IMR-90 (cell line): ENCODE measurements around the gene STX16. TPM values are rescaled to one million over a fixed set of nuclear protein-coding genes. Genes with fewer than 3 reads are reported as not detected.
A peak's percentile ranks its signal among the peaks of the same experiment; 100 is the strongest.

Experiments
- ATAC-seq: fragments of 200-7000 bp; cut with Tn5 transposase; 2 replicates; pipeline ENCODE4 v1.9.1; 2020; ENCODE audit warnings: low read depth, mild to moderate bottlenecking, moderate library complexity
- BruUV-seq: library from RNA; stranded (reverse); fragments of 400-500 nt; replicated peaks from 2 replicates; lab custom pipeline; 2021; lab: Mats Ljungman, UMichigan
- CTCF ChIA-PET: fragments of 300-600 bp; formaldehyde crosslinking; extraction: SDS; loops from one replicate; lab custom pipeline; 2021; ENCODE audit warnings: antibody characterized with exemption; lab: Yijun Ruan, JAX
- POLR2A ChIA-PET: fragments of 300-600 bp; sonication (Branson Sonifier 250); formaldehyde crosslinking; loops from one replicate; lab custom pipeline; 2022; ENCODE audit warnings: antibody characterized with exemption; ENCODE audit not compliant: unreplicated experiment; lab: Charles Lee
- DNase-seq: peaks from one replicate; pipeline ENCODE4 v3.0.0; 2013
- H2AFZ ChIP-seq: replicated peaks from 2 replicates; pipeline ENCODE3; 2013; ENCODE audit warnings: low read length, mild to moderate bottlenecking; ENCODE audit not compliant: poor library complexity
- H2AK5ac ChIP-seq: 2 replicates; pipeline ENCODE4 v1.6.1; 2013; ENCODE audit warnings: low read depth, low read length, inconsistent platforms
- H2AK9ac ChIP-seq: replicated peaks from 2 replicates; pipeline ENCODE3; 2013; ENCODE audit warnings: mild to moderate bottlenecking, low read depth, low read length, moderate library complexity; ENCODE audit not compliant: poor library complexity
- H2BK120ac ChIP-seq: 2 replicates; pipeline ENCODE4 v1.6.1; 2013; ENCODE audit warnings: low read depth, low read length, inconsistent platforms
- H2BK15ac ChIP-seq: 3 replicates; pipeline ENCODE4 v1.6.1; 2013; ENCODE audit warnings: low read depth, low read length, inconsistent platforms
- H2BK20ac ChIP-seq: 2 replicates; pipeline ENCODE4 v1.6.1; 2013; ENCODE audit warnings: low read depth, mild to moderate bottlenecking, inconsistent platforms, low read length, moderate library complexity
- H2BK5ac ChIP-seq: 2 replicates; pipeline ENCODE4 v1.6.1; 2013; ENCODE audit warnings: mild to moderate bottlenecking, low read depth, low read length, inconsistent platforms; ENCODE audit not compliant: poor library complexity, severe bottlenecking
- H3K14ac ChIP-seq: replicated peaks from 2 replicates; pipeline ENCODE4 v1.6.1; 2013; ENCODE audit warnings: low read depth, low read length, inconsistent platforms
- H3K18ac ChIP-seq: 2 replicates; pipeline ENCODE4 v1.6.1; 2013; ENCODE audit warnings: low read depth, low read length, control low read depth
- H3K23ac ChIP-seq: 2 replicates; pipeline ENCODE4 v1.6.1; 2013; ENCODE audit warnings: low read depth, low read length, inconsistent platforms
- H3K27ac ChIP-seq: 2 replicates; pipeline ENCODE4 v1.5.1; 2013; ENCODE audit warnings: mild to moderate bottlenecking, control low read depth, low read length; ENCODE audit not compliant: insufficient read depth
- H3K27me3 ChIP-seq: 2 replicates; pipeline ENCODE4 v1.6.1; 2013; ENCODE audit warnings: low read length; ENCODE audit not compliant: control insufficient read depth, insufficient read depth
- H3K36me3 ChIP-seq: 2 replicates; pipeline ENCODE4 v1.6.1; 2013; ENCODE audit warnings: low read length, mixed read lengths; ENCODE audit not compliant: control insufficient read depth, insufficient read depth
- H3K4ac ChIP-seq: 2 replicates; pipeline ENCODE4 v1.6.1; 2013; ENCODE audit warnings: low read depth, low read length, inconsistent platforms
- H3K4me1 ChIP-seq: 2 replicates; pipeline ENCODE4 v1.6.1; 2013; ENCODE audit warnings: low read length, mixed read lengths; ENCODE audit not compliant: control insufficient read depth, insufficient read depth
- H3K4me2 ChIP-seq: 2 replicates; pipeline ENCODE4 v1.6.1; 2013; ENCODE audit warnings: low read depth, mild to moderate bottlenecking, control low read depth, low read length, moderate library complexity
- H3K4me3 ChIP-seq: 2 replicates; pipeline ENCODE4 v1.5.1; 2013; ENCODE audit warnings: low read depth, mild to moderate bottlenecking, control low read depth, low read length, moderate library complexity; ENCODE audit not compliant: insufficient read depth
- H3K56ac ChIP-seq: 2 replicates; pipeline ENCODE4 v1.6.1; 2013; ENCODE audit warnings: low read length, inconsistent platforms; ENCODE audit not compliant: insufficient read depth; ENCODE audit errors: extremely low read depth
- H3K79me1 ChIP-seq, 2 experiments: 2 replicates each; pipeline ENCODE4 v1.6.1; 2013; ENCODE audit warnings: low read length in 2 of 2, inconsistent platforms in 1 of 2, low read depth in 1 of 2
- H3K9ac ChIP-seq: 2 replicates; pipeline ENCODE4 v1.6.1; 2013; ENCODE audit warnings: low read depth, low read length, control low read depth
- H3K9me1 ChIP-seq: 2 replicates; pipeline ENCODE4 v1.6.1; 2013; ENCODE audit warnings: low read length, inconsistent platforms; ENCODE audit not compliant: insufficient read depth
- H3K9me3 ChIP-seq: 2 replicates; pipeline ENCODE4 v1.6.1; 2013; ENCODE audit warnings: low read length; ENCODE audit not compliant: control insufficient read depth, insufficient read depth
- H4K20me1 ChIP-seq: 2 replicates; pipeline ENCODE4 v1.6.1; 2013; ENCODE audit warnings: low read length, inconsistent platforms; ENCODE audit not compliant: insufficient read depth
- H4K5ac ChIP-seq: 2 replicates; pipeline ENCODE4 v1.6.1; 2013; ENCODE audit warnings: mild to moderate bottlenecking, low read depth, low read length, control low read depth
- H4K8ac ChIP-seq, 2 experiments: 2 replicates each; pipeline ENCODE4 v1.6.1; 2013; ENCODE audit warnings: low read depth in 2 of 2, low read length in 2 of 2, control low read depth in 1 of 2, inconsistent platforms in 1 of 2
- H4K91ac ChIP-seq: 2 replicates; pipeline ENCODE4 v1.6.1; 2013; ENCODE audit warnings: low read depth, low read length, inconsistent platforms; ENCODE audit not compliant: insufficient read depth
- BHLHE40 ChIP-seq: fragments of 150-350 bp; IDR thresholded peaks from 2 replicates; pipeline ENCODE4 v1.6.1; 2016; ENCODE audit warnings: mild to moderate bottlenecking, low read depth, low read length
- CEBPB ChIP-seq: IDR thresholded peaks from 2 replicates; pipeline ENCODE4 v1.6.1; 2012; ENCODE audit warnings: low read depth, low read length, improper control_type of control experiment
- CHD1 ChIP-seq: IDR thresholded peaks from 2 replicates; pipeline ENCODE4 v1.6.1; 2012; ENCODE audit warnings: low read depth, low read length, improper control_type of control experiment
- CTCF ChIP-seq: conservative IDR thresholded peaks from 2 replicates; pipeline ENCODE4 v1.5.1; 2012; ENCODE audit warnings: mild to moderate bottlenecking, low read depth, low read length, improper control_type of control experiment
- ELK1 ChIP-seq: fragments of 150-350 bp; IDR thresholded peaks from 2 replicates; pipeline ENCODE4 v1.6.1; 2016; ENCODE audit warnings: low read depth, mild to moderate bottlenecking, low read length, moderate library complexity, borderline replicate concordance
- FOS ChIP-seq: fragments of 150-350 bp; IDR thresholded peaks from 2 replicates; pipeline ENCODE4 v1.6.1; 2016; ENCODE audit warnings: low read depth, low read length
- MAFK ChIP-seq: IDR thresholded peaks from 2 replicates; pipeline ENCODE4 v1.6.1; 2012; ENCODE audit warnings: low read depth, low read length, improper control_type of control experiment
- MAZ ChIP-seq: IDR thresholded peaks from 2 replicates; pipeline ENCODE4 v1.6.1; 2012; ENCODE audit warnings: low read depth, mild to moderate bottlenecking, low read length, improper control_type of control experiment, moderate library complexity, borderline replicate concordance
- MXI1 ChIP-seq: IDR thresholded peaks from 2 replicates; pipeline ENCODE4 v1.6.1; 2012; ENCODE audit warnings: low read depth, mild to moderate bottlenecking, low read length, moderate library complexity, borderline replicate concordance
- NFE2L2 ChIP-seq: fragments of 150-350 bp; IDR thresholded peaks from 2 replicates; pipeline ENCODE4 v1.6.1; 2016; ENCODE audit warnings: low read depth, mild to moderate bottlenecking, low read length
- POLR2A ChIP-seq: IDR thresholded peaks from 2 replicates; pipeline ENCODE4 v1.6.1; 2012; ENCODE audit warnings: mild to moderate bottlenecking, low read depth, low read length
- RAD21 ChIP-seq: IDR thresholded peaks from 2 replicates; pipeline ENCODE4 v1.6.1; 2012; ENCODE audit warnings: low read length, improper control_type of control experiment
- RCOR1 ChIP-seq: IDR thresholded peaks from 2 replicates; pipeline ENCODE4 v1.6.1; 2012; ENCODE audit warnings: mild to moderate bottlenecking, low read length, improper control_type of control experiment; ENCODE audit not compliant: insufficient replicate concordance
- RFX5 ChIP-seq: IDR thresholded peaks from 2 replicates; pipeline ENCODE4 v1.8.0; 2012; ENCODE audit warnings: low read depth, mild to moderate bottlenecking, low read length, moderate library complexity
- SMC3 ChIP-seq: fragments of 150-350 bp; IDR thresholded peaks from 2 replicates; pipeline ENCODE4 v1.6.1; 2016; ENCODE audit warnings: low read depth, mild to moderate bottlenecking, antibody characterized with exemption, low read length, moderate library complexity
- USF2 ChIP-seq: fragments of 150-350 bp; IDR thresholded peaks from 2 replicates; pipeline ENCODE4 v1.6.1; 2017; ENCODE audit warnings: mild to moderate bottlenecking, antibody characterized with exemption, low read length, low read depth
- WGBS, 2 experiments: methylation state at CpG; one replicate each; pipeline versions ENCODE4 v1.1.5 to v1.1.7; 2013; ENCODE audit warnings: missing lambda C conversion rate in 2 of 2; ENCODE audit not compliant: insufficient read length in 1 of 2; ENCODE audit errors: extremely low coverage in 2 of 2; 5-methylcytosine and 5-hydroxymethylcytosine counted together
- dilution Hi-C: fragments of 300-500 bp; cut with HindIII; formaldehyde crosslinking; loops from one replicate; pipeline ENCODE4 v1.14.3; 2018; ENCODE audit warnings: low sequenced_read_pairs; ENCODE audit not compliant: unreplicated experiment
- in situ Hi-C: fragments of 300-500 bp; cut with MboI; formaldehyde crosslinking; loops from 3 replicates; pipeline ENCODE4 v1.14.3; 2019; ENCODE audit warnings: low sequenced_read_pairs, inconsistent platforms, mixed read lengths
- intact Hi-C: fragments of 100-400 bp; cut with micrococcal nuclease; formaldehyde crosslinking; loops from 2 replicates; pipeline ENCODE4 v1.10.0; 2022
- polyA plus RNA-seq, 3 experiments: library from polyadenylated mRNA; depleted of rRNA; stranded (reverse); fragments of >200 nt; gene quantifications; 2 replicates each; pipeline ENCODE4 v1.2.3, GENCODE V29; 2012; ENCODE audit warnings: low replicate concordance in 1 of 3
- total RNA-seq: library from RNA; depleted of rRNA; stranded (reverse); fragments of >200 nt; gene quantifications from 2 replicates; pipeline ENCODE4 v1.2.3, GENCODE V29; 2012

Gene STX16
- total and polyA plus RNA-seq, 2 of the 4 experiments (the other 2 are of a cell fraction): 26.9 to 58.2 TPM

GRCh38 chr20:58630063-58630462, 21.0 kb upstream of the STX16 start:
- in situ Hi-C loops: no loop called here
- CTCF ChIA-PET: no interaction called here
- TF ChIP-seq MAFK (no peak), BHLHE40 (no peak), NFE2L2 (no peak), CEBPB (no peak), ELK1 (no peak), RCOR1 (no peak), SMC3 (no peak), MXI1 (no peak), CTCF (no peak), RAD21 (no peak), MAZ (no peak), POLR2A (no peak), RFX5 (no peak), USF2 (no peak), FOS (no peak; the same call in 1 of the 2 replicates), CHD1 (no peak)
- Histone ChIP-seq H3K4me3 (no peak overlapping the region), H4K8ac (peak overlapping the region; percentile 58 to 69; a peak in 3 of 4 replicates), H3K18ac (peak overlapping the region; percentile 57; the same call in 1 of the 2 replicates), H2BK5ac (peak overlapping the region; percentile 65), H3K4me1 (peaks cover 16% of the 10 kb centered on the region), H3K9me3 (no peaks in the 10 kb centered on the region), H2BK15ac (peak overlapping the region; percentile 95; the same call in 2 of the 3 replicates), H4K5ac (peak overlapping the region; percentile 14; the same call in 1 of the 2 replicates), H4K20me1 (no peaks in the 10 kb centered on the region), H3K9me1 (peaks cover 20% of the 10 kb centered on the region), H2AK9ac (no peak overlapping the region), H3K9ac (no peak overlapping the region), H3K14ac (peak overlapping the region; percentile 20), H3K4ac (peak overlapping the region; percentile 62), H3K23ac (0 out of 2 replicates have a peak overlapping the region, but pooled peaks have one; percentile 14), H3K27ac (no peak overlapping the region; the same call in 1 of the 2 replicates), H3K27me3 (no peaks in the 10 kb centered on the region), H2AFZ (peak overlapping the region; percentile 6), H3K36me3 (no peaks in the 10 kb centered on the region), H2BK120ac (peak overlapping the region; percentile 85), H4K91ac (peak overlapping the region; percentile 75), H2BK20ac (peak overlapping the region; percentile 91), H3K56ac (0 out of 2 replicates have a peak overlapping the region, but pooled peaks have one; percentile 6), H2AK5ac (peak overlapping the region; percentile 94), H3K79me1 (no peaks in the 10 kb centered on the region; a peak in 1 of 4 replicates), H3K4me2 (no peak overlapping the region)
- intact Hi-C loops: no loop called here
- no TSS peak for BruUV-seq
- dilution Hi-C loops: no loop called here
- 5% methylated on average over 3 of the region's 4 CpGs; no CpG with 5 or more reads in 1 of the 2 experiments for whole genome bisulfite sequencing, 2 experiments
- ATAC-seq: peak; percentile 25; the same call in 1 of the 2 replicates
- POLR2A ChIA-PET: no interaction called here
- peak; percentile 47 for DNase-seq
